Skeletal muscle satellite cell (primary cell): ENCODE results near the gene BLTP2.

Experiments
- H3K27me3 ChIP-seq: 2 replicates; pipeline ENCODE4 v1.7.0; 2013; ENCODE audit warnings: low read length; ENCODE audit not compliant: control insufficient read depth, insufficient read depth
- H3K36me3 ChIP-seq: 2 replicates; pipeline ENCODE4 v1.7.0; 2013; ENCODE audit warnings: mild to moderate bottlenecking, control low read depth, low read length; ENCODE audit not compliant: insufficient read depth
- H3K4me1 ChIP-seq: 2 replicates; pipeline ENCODE4 v1.7.0; 2013; ENCODE audit warnings: low read length; ENCODE audit not compliant: control insufficient read depth, insufficient read depth
- H3K4me2 ChIP-seq: 2 replicates; pipeline ENCODE4 v1.7.0; 2013; ENCODE audit warnings: mild to moderate bottlenecking, low read length
- H3K4me3 ChIP-seq: 2 replicates; pipeline ENCODE4 v1.7.0; 2013; ENCODE audit warnings: low read length
- H3K9ac ChIP-seq: 2 replicates; pipeline ENCODE4 v1.7.0; 2013; ENCODE audit warnings: mild to moderate bottlenecking, low read depth, low read length, moderate library complexity
- H3K9me3 ChIP-seq: replicated peaks from 2 replicates; pipeline ENCODE4 v1.7.0; 2013; ENCODE audit warnings: mild to moderate bottlenecking, control low read depth, low read length

BLTP2 gene

DNA sequence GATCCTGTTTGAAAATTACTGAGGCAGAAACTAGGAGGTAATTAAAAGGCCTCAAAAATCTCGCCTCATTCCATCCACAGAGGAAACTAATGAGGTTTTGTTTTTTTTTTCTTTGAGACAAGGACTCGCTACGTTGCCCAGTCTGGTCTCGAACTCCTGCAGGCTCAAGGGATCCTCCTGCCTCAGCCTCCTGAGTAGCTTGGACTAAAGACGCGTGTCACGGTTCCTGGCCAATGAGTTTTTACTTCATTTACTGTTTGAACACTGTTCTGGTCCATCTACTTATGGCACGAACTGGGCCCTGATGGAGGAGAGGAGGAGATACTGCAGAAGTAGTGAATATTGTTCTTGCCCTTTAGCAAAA lies 600 bp upstream of the BLTP2 start:
- H3K4me3 ChIP-seq, result peak overlapping the region; percentile 85
- peaks cover 13% of the 10 kb centered on the region for H3K4me1 ChIP-seq
- H3K4me2 ChIP-seq, result peak overlapping the region; percentile 94
- no peaks in the 10 kb centered on the region for H3K27me3 ChIP-seq
- no peaks in the 10 kb centered on the region for H3K9me3 ChIP-seq
- peak overlapping the region; percentile 91 for H3K9ac ChIP-seq
- H3K36me3 ChIP-seq, result peaks cover 34% of the 10 kb centered on the region

DNA sequence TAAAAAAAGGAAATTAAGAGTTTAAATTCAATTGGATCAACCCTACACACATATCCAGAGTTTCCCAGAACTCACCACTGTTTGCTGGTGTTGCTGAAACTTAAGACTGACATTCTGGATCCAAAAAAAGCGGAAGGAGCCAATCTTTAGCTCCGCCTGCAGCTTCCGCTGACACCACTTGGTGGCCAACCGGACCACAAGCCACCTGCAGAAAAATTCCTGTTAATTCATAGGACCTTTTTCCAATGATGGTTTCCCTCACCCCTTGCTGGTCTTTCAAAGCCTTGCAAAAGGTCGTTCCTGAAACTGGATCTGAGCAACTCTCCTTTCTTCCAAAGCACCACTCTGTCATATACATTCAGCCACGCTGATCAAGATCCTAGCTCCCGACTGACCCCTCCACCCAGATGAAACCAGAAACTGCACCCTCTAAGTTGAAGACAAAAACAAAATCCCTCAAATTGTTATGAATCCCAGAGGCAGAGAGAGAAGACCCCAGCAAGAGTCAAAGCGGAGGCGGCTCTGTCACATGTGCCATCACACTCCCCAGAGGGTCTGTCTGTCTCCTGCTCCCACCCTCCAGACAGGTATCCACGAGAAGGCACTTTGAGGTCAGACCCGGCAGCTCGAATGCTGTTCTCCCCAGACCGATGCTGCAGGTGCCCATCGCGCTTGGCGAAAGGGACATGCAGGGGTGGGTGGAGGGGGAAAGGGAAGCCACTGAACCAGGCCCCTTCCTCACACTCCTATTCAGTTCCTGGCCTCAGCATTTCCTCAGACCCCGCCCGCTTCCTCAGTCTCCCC lies 773 bp downstream of the BLTP2 start:
- Histone ChIP-seq H3K36me3 (peaks cover 44% of the 10 kb centered on the region), H3K4me3 (peak overlapping the region; percentile 85), H3K9ac (peak overlapping the region; percentile 91), H3K4me2 (peak overlapping the region; percentile 94), H3K4me1 (peaks cover 13% of the 10 kb centered on the region), H3K27me3 (no peaks in the 10 kb centered on the region), H3K9me3 (no peaks in the 10 kb centered on the region)

DNA sequence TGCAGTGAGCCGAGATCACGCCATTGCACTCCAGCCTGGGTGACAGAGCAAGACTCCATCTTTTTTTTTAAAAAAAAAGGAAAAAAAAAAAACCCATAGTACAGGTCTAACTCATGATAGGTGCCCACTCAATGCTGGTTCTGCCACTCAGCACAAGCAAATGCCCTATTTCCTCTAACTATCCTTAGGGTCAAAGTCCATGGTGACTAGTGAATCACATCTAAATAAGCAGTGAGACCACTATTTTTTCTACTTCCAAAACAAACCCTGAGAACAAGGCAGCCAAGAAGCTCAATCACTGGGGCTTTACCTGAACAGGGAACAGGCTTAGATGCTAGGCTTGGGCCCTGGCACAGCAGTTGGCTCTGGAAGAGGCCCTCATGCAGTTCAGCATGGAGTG lies 3.4 kb downstream of the BLTP2 start:
- Histone ChIP-seq H3K9ac (no peak overlapping the region), H3K27me3 (no peaks in the 10 kb centered on the region), H3K36me3 (peaks cover 60% of the 10 kb centered on the region)

DNA sequence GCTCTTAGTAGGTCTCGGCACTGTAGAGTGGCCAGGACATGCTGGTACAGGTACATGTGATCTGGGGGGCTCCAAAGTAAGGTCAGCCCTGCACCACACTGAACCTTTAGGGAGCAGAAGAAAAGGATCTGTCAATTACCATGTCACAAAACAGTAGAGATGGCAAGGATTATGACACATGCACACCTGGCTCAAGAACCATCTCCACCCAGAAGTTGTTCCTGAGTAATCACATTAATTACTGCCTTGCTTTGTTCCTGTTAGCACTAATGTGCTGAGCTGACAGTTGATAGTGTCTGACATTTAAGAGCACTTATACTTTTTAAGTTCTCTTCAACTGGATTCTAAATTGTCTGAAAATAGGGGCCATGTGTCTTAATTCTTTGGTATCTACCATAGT lies 9.5 kb downstream of the BLTP2 start:
- H3K4me1 ChIP-seq, result no peaks in the 10 kb centered on the region
- H3K4me3 ChIP-seq, result no peak overlapping the region
- no peaks in the 10 kb centered on the region for H3K9me3 ChIP-seq
- no peak overlapping the region for H3K4me2 ChIP-seq
- H3K27me3 ChIP-seq, result no peaks in the 10 kb centered on the region
- no peak overlapping the region for H3K9ac ChIP-seq
- H3K36me3 ChIP-seq, result peaks cover 85% of the 10 kb centered on the region

More for the DNA sequence above, 3.4 kb downstream of the BLTP2 start:
- Histone ChIP-seq H3K4me2 (no peak overlapping the region), H3K4me3 (no peak overlapping the region), H3K9me3 (no peaks in the 10 kb centered on the region), H3K4me1 (peaks cover 9% of the 10 kb centered on the region)

DNA sequence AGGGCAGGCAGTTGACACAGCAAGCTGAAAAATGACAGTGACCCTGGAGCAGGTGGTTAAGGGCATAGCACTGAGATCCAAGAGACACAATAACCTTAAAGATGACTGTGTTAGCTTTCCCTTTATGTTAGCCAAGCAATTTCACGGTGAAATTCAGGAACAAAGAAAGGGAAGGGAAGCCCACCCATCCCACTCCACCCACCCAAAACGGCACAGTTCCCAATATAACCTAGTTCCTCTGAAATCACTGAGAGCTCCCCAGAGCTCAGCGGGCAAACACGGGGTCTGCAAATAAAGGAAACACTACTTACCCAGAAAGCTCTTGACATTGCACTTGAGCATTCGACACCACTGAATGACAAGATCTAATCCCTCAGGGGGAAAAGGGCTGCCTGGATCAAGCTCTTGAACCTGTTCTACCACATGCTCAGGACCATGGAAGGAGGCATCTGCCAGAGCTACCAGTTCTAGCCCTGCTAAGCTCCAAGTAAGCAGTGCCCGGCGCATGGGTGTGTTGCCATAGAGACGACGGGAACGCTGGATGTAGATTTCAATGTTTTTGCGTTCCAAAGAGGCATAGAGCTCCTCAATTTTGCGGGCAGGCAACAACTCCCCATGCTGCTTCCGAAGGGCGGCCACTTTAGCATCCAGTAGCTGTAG lies 10.6 kb downstream of the BLTP2 start:
- H3K27me3 ChIP-seq, result no peaks in the 10 kb centered on the region
- no peak overlapping the region for H3K4me2 ChIP-seq
- peaks cover 79% of the 10 kb centered on the region for H3K36me3 ChIP-seq
- H3K4me3 ChIP-seq, result no peak overlapping the region
- H3K4me1 ChIP-seq, result no peaks in the 10 kb centered on the region
- no peak overlapping the region for H3K9ac ChIP-seq
- no peaks in the 10 kb centered on the region for H3K9me3 ChIP-seq

DNA sequence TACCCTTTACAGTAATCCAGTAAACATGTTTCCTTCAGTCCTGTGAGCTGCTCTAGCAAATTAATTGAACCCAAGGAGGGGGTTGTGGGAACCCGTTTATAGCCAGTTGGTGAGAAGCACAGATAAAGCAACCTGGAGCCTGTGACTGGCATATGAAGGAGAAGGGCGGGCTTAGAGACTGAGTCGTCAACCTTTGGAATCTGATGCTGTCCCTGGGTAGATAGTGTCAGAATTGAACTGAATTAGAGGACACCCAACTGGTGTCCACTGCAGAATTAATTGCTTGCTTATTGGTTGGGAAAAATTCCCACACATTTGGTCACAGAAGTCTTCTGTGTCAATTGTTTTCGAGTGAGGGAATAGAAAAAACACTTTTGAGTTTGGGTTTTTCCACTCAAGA lies 18.1 kb downstream of the BLTP2 start:
- Histone ChIP-seq H3K9me3 (no peaks in the 10 kb centered on the region), H3K27me3 (no peaks in the 10 kb centered on the region), H3K36me3 (peaks cover 60% of the 10 kb centered on the region), H3K9ac (no peak overlapping the region), H3K4me3 (no peak overlapping the region), H3K4me1 (no peaks in the 10 kb centered on the region), H3K4me2 (no peak overlapping the region)

DNA sequence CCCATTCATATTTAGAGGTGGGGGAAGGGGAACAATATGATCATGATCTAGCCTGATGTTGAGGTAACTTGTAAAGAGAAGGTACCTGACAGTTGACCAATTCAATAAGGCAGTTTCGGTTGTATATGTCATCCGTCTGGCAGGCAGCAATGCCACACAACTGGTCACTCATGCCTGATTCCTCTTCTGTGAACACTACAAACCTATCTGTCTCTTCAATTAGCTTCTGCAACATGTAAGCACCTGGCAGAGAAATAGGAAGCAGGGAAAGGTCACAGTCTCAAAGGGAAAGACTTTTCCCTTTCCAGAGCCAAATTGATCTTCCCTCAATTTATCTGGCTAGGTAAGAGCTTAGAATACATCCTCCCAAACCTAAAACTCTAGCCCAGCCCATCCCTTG lies 20.8 kb downstream of the BLTP2 start:
- no peak overlapping the region for H3K9ac ChIP-seq
- H3K4me2 ChIP-seq, result no peak overlapping the region
- peaks cover 73% of the 10 kb centered on the region for H3K36me3 ChIP-seq
- no peak overlapping the region for H3K4me3 ChIP-seq
- no peaks in the 10 kb centered on the region for H3K4me1 ChIP-seq
- H3K9me3 ChIP-seq, result no peaks in the 10 kb centered on the region
- no peaks in the 10 kb centered on the region for H3K27me3 ChIP-seq

DNA sequence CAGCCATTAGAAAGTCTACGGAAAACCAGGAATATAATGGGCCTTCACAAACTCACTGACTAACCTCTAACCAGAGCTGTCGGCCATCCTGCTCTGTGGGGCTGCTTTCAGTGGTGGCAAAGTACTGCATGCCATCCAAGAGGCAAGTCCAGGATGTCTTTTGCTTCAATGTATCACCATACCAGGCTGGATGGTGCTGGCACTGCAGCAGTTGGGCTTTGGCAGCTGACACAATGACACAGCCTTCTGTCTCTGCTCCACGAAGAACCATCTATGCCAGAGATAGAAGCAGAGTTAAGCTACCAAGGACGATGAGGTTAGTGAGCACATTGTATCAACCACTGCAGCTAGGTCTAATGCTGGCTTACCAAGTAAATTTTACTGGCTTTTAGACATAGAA lies 21.3 kb downstream of the BLTP2 start:
- H3K4me1 ChIP-seq, result no peaks in the 10 kb centered on the region
- H3K36me3 ChIP-seq, result peaks cover 77% of the 10 kb centered on the region
- H3K9me3 ChIP-seq, result no peaks in the 10 kb centered on the region
- no peak overlapping the region for H3K4me2 ChIP-seq
- H3K27me3 ChIP-seq, result no peaks in the 10 kb centered on the region
- no peak overlapping the region for H3K9ac ChIP-seq
- H3K4me3 ChIP-seq, result no peak overlapping the region

DNA sequence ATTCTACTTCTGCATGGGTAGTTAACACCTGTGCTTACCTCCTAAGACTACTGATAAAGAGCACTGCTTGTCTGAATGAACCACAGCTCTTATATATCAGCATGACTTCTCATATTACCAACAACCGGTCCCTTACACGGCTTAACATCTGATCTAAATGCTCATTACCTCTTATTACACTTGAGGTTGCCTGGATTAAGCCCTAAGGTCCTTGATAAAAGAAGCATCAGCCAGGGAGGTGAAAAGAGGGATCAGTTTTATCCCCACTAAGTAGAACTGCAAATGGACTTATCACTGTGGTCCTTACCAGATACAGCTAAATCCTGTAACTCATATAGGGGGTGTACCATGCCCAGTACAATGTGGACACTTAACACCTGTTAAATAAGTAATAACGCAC lies 22.8 kb downstream of the BLTP2 start:
- H3K9ac ChIP-seq, result no peak overlapping the region
- H3K4me1 ChIP-seq, result no peaks in the 10 kb centered on the region
- peaks cover 74% of the 10 kb centered on the region for H3K36me3 ChIP-seq
- H3K9me3 ChIP-seq, result no peaks in the 10 kb centered on the region
- H3K4me2 ChIP-seq, result no peak overlapping the region
- H3K27me3 ChIP-seq, result no peaks in the 10 kb centered on the region
- no peak overlapping the region for H3K4me3 ChIP-seq

DNA sequence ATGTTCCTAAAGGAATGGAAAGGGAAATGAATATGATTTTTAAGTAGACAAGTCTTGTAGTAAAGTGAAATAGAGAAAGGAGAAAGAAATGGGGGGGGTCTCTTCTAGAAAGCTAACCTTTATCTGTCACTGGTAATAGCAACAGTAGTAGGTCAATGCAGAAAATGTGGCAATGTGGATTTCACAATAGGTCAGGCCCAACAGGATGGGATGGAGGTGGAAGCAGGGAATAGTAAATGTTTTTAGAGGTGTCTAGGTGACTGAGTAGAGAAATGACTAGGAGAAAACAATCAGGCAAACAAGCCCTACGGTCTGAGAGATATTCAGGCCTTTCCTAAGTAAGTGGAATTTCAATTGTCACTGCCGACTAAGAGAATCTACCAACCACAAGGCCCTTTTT lies 24.9 kb downstream of the BLTP2 start:
- no peaks in the 10 kb centered on the region for H3K9me3 ChIP-seq
- H3K36me3 ChIP-seq, result peaks cover 89% of the 10 kb centered on the region
- H3K4me1 ChIP-seq, result no peaks in the 10 kb centered on the region
- H3K9ac ChIP-seq, result no peak overlapping the region
- H3K27me3 ChIP-seq, result no peaks in the 10 kb centered on the region
- H3K4me2 ChIP-seq, result no peak overlapping the region
- no peak overlapping the region for H3K4me3 ChIP-seq

DNA sequence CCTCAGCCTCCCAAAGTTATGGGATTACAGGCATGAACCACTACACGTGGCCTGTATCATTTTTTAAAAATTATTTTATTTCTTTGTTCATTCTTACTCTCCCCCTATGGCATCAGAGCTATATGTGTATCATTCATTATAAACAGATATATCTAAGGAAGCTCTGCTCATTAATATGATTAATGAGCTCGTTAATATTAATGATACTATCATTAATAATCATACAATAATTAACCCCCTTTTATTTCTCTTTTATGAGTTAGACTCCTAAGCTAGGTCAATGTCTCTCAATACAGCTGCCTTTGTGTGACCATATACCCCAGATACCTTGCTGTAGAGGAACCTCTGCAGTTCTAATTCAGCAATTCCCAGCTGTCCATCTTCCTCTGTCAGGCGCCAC lies 26.5 kb downstream of the BLTP2 start:
- H3K27me3 ChIP-seq, result no peaks in the 10 kb centered on the region
- peaks cover 90% of the 10 kb centered on the region for H3K36me3 ChIP-seq
- H3K4me1 ChIP-seq, result no peaks in the 10 kb centered on the region
- H3K9ac ChIP-seq, result no peak overlapping the region
- no peak overlapping the region for H3K4me2 ChIP-seq
- H3K4me3 ChIP-seq, result no peak overlapping the region
- H3K9me3 ChIP-seq, result no peaks in the 10 kb centered on the region

DNA sequence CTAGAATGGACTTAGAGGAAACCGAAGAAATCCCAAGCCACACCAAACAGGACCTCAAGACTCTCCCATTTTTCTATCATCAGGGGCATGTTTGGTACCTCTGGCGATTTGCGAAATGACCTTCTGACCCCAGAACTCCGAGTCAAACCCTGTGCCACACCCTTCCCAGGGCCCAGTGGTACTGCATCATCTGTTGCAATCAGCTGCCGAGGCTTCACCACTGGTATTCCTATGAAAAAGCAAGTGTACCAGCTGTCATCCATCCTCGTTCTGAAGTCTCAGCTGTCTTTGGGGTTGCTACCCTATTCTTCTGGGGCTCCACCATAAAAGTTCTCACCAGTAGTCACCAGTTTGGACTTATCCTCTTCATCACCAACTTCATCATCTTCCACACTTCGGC lies 28.7 kb downstream of the BLTP2 start:
- H3K9ac ChIP-seq, result no peak overlapping the region
- H3K4me2 ChIP-seq, result no peak overlapping the region
- H3K9me3 ChIP-seq, result no peaks in the 10 kb centered on the region
- no peak overlapping the region for H3K4me3 ChIP-seq
- H3K36me3 ChIP-seq, result peaks cover 84% of the 10 kb centered on the region
- no peaks in the 10 kb centered on the region for H3K27me3 ChIP-seq
- no peaks in the 10 kb centered on the region for H3K4me1 ChIP-seq
